Esophagus muscularis mucosa (tissue), 3 donors: ENCODE results near the gene RUNX3.

Experiments
- CTCF ChIP-seq, 3 experiments: fragments of 200-600 bp in 2 of 3; fragments of 450-650 bp in 1 of 3; sonication (generic) in 2 of 3; IDR thresholded peaks; one replicate each; pipeline ENCODE4 v1.5.1; 2017 to 2019; ENCODE audit warnings: antibody characterized with exemption in 3 of 3, mild to moderate bottlenecking in 2 of 3, moderate library complexity in 1 of 3
- POLR2A ChIP-seq: fragments of 450-650 bp; IDR thresholded peaks from one replicate; pipeline ENCODE4 v1.6.1; 2017; ENCODE audit warnings: antibody characterized with exemption, moderate library complexity, mild to moderate bottlenecking, low read depth
- POLR2AphosphoS5 ChIP-seq, 2 donors: sonication (generic); formaldehyde crosslinking; IDR thresholded peaks; one replicate each; pipeline ENCODE4 v1.6.1; 2017; ENCODE audit warnings: antibody characterized with exemption in 2 of 2

DNA sequence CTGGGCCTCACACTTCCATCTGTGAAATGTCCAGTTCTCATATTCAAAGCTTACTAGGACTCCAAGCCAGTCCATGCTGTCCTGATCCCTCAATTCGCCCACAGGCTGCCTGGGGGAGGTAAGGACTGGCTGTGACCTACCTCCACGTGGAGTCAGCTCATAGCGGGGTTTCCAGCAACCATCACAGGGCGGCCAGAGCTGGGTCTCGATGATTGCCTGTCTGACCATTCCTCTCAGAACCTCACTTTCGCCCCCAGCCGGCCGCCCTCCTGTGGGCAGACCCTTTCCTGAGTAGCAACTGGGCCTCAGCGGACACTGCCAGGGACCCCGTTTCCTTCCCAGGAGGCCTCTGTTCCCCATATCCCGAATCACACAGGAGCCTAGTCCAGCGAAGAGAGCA, 3.4 kb upstream of the RUNX3 start:
- TF ChIP-seq CTCF (IDR thresholded peaks at IDR 0.05) (no peak), POLR2A (no peak), POLR2AphosphoS5 (IDR thresholded peaks at IDR 0.05) (no peak)
